ENCODE measurements around the gene LAD1.

LAD1 gene

GRCh38 chr1:201399018-201399351 lies at the start of gene LAD1:
TSS of gene LAD1 (minus strand) at chr1:201399324. CDS start at chr1:201399306, 18 bp downstream.
- DNase-seq (ENCODE audit: low read depth) = no peak

- no peak for DNase-seq (ENCODE audit: low read depth)
Measured at GRCh38 chr1:201447903-201448871, 49.1 kb upstream of the LAD1 start.

GRCh38 chr1:201445310-201445709 lies 46.2 kb upstream of the LAD1 start:
- DNase-seq (ENCODE audit: low read depth) = no peak

GRCh38 chr1:201444792-201445191 lies 45.7 kb upstream of the LAD1 start:
- no peak for DNase-seq (ENCODE audit: low read depth)

GRCh38 chr1:201443747-201444146 lies 44.6 kb upstream of the LAD1 start:
- DNase-seq (ENCODE audit: low read depth) = no peak

GRCh38 chr1:201436969-201437368 lies 37.8 kb upstream of the LAD1 start:
- DNase-seq (ENCODE audit: low read depth) = no peak

GRCh38 chr1:201436393-201436792 lies 37.3 kb upstream of the LAD1 start:
- DNase-seq (ENCODE audit: low read depth) = no peak

- no peak for DNase-seq (ENCODE audit: low read depth)
Measured at GRCh38 chr1:201434266-201434665, 35.1 kb upstream of the LAD1 start.

GRCh38 chr1:201433609-201434008 lies 34.5 kb upstream of the LAD1 start:
- DNase-seq (ENCODE audit: low read depth) = no peak

GRCh38 chr1:201430776-201431175 lies 31.7 kb upstream of the LAD1 start:
- no peak for DNase-seq (ENCODE audit: low read depth)

GRCh38 chr1:201429736-201430501 lies 30.8 kb upstream of the LAD1 start:
- DNase-seq (ENCODE audit: low read depth) = no peak

- DNase-seq (ENCODE audit: low read depth) = no peak
Measured at GRCh38 chr1:201427963-201428362, 28.8 kb upstream of the LAD1 start.

- no peak for DNase-seq (ENCODE audit: low read depth)
Measured at GRCh38 chr1:201426479-201427310, 27.6 kb upstream of the LAD1 start.

GRCh38 chr1:201424146-201424545 lies 25.0 kb upstream of the LAD1 start:
- no peak for DNase-seq (ENCODE audit: low read depth)

GRCh38 chr1:201423655-201424054 lies 24.5 kb upstream of the LAD1 start:
- no peak for DNase-seq (ENCODE audit: low read depth)

GRCh38 chr1:201422436-201423030 lies 23.4 kb upstream of the LAD1 start:
- no peak for DNase-seq (ENCODE audit: low read depth)

GRCh38 chr1:201422026-201422425 lies 22.9 kb upstream of the LAD1 start:
- DNase-seq (ENCODE audit: low read depth) = no peak

GRCh38 chr1:201421041-201421440 lies 21.9 kb upstream of the LAD1 start:
- no peak for DNase-seq (ENCODE audit: low read depth)

GRCh38 chr1:201420608-201421002 lies 21.5 kb upstream of the LAD1 start:
- DNase-seq (ENCODE audit: low read depth) = no peak

- DNase-seq (ENCODE audit: low read depth) = no peak
Measured at GRCh38 chr1:201419746-201420607, 20.9 kb upstream of the LAD1 start.

GRCh38 chr1:201419256-201419655 lies 20.1 kb upstream of the LAD1 start:
- DNase-seq (ENCODE audit: low read depth) = no peak
